ENCODE measurements around the gene KCNK3.

The KCNK3 gene

DNA sequence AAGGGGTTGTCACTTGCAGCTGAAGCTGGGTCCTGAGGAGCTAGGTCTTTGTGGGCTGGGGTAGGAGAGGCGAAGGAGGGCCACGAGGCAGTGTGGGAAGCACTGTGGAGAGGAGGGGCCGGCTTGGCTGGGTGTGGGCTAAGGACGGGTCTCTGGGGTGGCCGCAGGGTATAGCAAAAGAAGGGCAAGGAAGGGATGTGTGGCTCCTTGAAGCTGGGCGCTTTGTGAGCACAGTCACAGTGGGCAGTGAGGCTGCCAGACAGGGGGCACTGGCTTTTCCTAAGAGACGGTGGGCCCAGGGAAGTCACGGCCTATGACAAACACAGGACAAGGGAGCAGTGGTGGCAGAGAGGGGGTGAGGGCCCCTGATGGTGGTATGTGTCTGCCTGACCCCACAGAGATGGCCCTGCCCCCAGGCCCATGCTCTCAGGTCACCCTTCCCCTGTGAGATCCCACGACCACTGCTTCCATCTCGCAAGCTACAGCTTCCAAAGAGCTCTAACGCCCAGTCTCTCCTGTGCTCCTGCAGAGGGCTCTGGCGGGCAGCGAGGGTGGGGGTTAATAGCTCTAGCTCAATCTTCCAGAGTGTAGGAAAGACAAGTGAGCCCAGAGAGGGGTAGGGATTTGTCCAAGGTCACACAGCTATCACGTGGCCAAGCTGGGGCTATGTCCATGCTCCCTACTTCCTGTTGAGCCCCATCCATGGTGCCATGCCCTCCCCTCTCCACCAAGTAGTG is 32.4 kb downstream of the KCNK3 start:
- peaks cover 17% of the 10 kb centered on the region for H3K36me3 ChIP-seq
- H3K4me3 ChIP-seq (ENCODE audit: low read depth, low read length), result no peak overlapping the region
- no peaks in the 10 kb centered on the region for H3K27me3 ChIP-seq
- TF ChIP-seq, protein P1, sequence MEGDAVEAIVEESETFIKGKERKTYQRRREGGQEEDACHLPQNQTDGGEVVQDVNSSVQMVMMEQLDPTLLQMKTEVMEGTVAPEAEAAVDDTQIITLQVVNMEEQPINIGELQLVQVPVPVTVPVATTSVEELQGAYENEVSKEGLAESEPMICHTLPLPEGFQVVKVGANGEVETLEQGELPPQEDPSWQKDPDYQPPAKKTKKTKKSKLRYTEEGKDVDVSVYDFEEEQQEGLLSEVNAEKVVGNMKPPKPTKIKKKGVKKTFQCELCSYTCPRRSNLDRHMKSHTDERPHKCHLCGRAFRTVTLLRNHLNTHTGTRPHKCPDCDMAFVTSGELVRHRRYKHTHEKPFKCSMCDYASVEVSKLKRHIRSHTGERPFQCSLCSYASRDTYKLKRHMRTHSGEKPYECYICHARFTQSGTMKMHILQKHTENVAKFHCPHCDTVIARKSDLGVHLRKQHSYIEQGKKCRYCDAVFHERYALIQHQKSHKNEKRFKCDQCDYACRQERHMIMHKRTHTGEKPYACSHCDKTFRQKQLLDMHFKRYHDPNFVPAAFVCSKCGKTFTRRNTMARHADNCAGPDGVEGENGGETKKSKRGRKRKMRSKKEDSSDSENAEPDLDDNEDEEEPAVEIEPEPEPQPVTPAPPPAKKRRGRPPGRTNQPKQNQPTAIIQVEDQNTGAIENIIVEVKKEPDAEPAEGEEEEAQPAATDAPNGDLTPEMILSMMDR (IDR thresholded peaks at IDR 0.05; ENCODE audit: low read depth, low read length), result no peak
- DNase-seq, result no peak
- H3K9me3 ChIP-seq, result no peaks in the 10 kb centered on the region
- H3K4me1 ChIP-seq, result peaks cover 42% of the 10 kb centered on the region

DNA sequence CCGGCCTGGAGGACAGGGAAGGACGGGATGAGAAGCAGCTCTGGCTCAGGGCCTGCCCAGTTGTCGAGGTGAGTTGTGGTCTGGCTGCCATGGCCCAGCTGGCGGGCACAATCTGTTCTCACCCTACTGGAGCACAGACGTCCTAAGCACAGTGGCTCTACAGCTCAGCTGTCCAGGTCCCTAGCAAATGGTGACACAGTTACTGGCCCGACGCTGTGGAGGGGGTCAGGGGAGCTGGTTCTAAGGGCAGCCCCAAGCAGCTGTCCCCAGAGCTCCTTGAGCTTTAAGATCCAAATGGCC is 32.9 kb downstream of the KCNK3 start:
- DNase-seq, result no peak
- no peaks in the 10 kb centered on the region for H3K27me3 ChIP-seq
- peaks cover 38% of the 10 kb centered on the region for H3K4me1 ChIP-seq
- no peaks in the 10 kb centered on the region for H3K9me3 ChIP-seq
- TF ChIP-seq, protein P1 (IDR thresholded peaks at IDR 0.05; ENCODE audit: low read depth, low read length), result no peak
- H3K4me3 ChIP-seq (ENCODE audit: low read depth, low read length), result no peak overlapping the region
- H3K36me3 ChIP-seq, result peaks cover 19% of the 10 kb centered on the region

DNA sequence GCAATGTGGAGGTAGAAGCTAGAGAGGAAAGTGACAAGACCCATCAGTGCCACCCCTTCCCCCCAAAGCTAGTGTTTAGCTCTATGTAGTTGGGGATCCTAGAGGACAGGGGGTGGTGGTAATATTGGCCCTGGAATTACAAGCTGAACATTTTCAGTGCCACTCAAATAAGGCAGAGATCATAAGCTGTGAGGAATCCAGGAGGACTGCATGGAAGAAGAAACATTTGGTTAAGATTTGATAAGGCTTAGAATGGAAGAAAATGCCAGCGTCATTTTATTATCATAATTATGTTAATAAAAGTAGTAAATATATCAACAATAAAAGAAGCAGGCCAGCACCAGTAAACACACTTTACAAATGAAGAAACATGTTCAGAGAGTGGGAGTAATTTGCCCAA is 33.7 kb downstream of the KCNK3 start:
- TF ChIP-seq, protein P1 (IDR thresholded peaks at IDR 0.05; ENCODE audit: low read depth, low read length), result no peak
- peaks cover 30% of the 10 kb centered on the region for H3K4me1 ChIP-seq

DNA sequence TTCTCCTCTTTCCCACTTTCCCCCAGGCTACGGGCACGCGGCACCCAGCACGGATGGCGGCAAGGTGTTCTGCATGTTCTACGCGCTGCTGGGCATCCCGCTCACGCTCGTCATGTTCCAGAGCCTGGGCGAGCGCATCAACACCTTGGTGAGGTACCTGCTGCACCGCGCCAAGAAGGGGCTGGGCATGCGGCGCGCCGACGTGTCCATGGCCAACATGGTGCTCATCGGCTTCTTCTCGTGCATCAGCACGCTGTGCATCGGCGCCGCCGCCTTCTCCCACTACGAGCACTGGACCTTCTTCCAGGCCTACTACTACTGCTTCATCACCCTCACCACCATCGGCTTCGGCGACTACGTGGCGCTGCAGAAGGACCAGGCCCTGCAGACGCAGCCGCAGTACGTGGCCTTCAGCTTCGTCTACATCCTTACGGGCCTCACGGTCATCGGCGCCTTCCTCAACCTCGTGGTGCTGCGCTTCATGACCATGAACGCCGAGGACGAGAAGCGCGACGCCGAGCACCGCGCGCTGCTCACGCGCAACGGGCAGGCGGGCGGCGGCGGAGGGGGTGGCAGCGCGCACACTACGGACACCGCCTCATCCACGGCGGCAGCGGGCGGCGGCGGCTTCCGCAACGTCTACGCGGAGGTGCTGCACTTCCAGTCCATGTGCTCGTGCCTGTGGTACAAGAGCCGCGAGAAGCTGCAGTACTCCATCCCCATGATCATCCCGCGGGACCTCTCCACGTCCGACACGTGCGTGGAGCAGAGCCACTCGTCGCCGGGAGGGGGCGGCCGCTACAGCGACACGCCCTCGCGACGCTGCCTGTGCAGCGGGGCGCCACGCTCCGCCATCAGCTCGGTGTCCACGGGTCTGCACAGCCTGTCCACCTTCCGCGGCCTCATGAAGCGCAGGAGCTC is 35.4 kb downstream of the KCNK3 start:
- TF ChIP-seq, protein P1 (IDR thresholded peaks at IDR 0.05; ENCODE audit: low read depth, low read length), result no peak
- no peaks in the 10 kb centered on the region for H3K9me3 ChIP-seq
- H3K4me1 ChIP-seq, result peaks cover 15% of the 10 kb centered on the region
- peaks cover 19% of the 10 kb centered on the region for H3K36me3 ChIP-seq
- no peak for DNase-seq
- H3K4me3 ChIP-seq (ENCODE audit: low read depth, low read length), result no peak overlapping the region
- H3K27me3 ChIP-seq, result no peaks in the 10 kb centered on the region

More for the DNA sequence above, 33.7 kb downstream of the KCNK3 start:
- Histone ChIP-seq H3K4me3 (ENCODE audit: low read depth, low read length) (no peak overlapping the region), H3K36me3 (peaks cover 19% of the 10 kb centered on the region), H3K27me3 (no peaks in the 10 kb centered on the region), H3K9me3 (no peaks in the 10 kb centered on the region)
- no peak for DNase-seq

DNA sequence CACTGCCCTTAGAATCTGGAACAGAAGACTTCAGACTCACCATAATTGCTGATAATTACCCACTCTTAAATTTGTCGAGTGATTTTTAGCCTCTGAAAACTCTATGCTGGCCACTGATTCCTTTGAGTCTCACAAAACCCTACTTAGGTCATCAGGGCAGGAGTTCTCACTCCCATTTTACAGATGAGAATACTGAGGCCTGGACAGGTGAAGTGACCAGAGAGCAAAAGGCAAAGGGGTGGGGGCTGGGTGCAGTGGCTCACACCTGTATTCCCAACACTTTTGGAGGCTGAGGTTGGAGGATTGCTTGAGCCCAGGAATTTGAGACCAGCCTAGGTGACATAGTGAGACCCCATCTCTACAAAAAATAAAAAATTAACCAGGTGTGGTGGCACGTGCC is 36.8 kb downstream of the KCNK3 start:
- Histone ChIP-seq H3K4me3 (ENCODE audit: low read depth, low read length) (no peak overlapping the region), H3K9me3 (no peaks in the 10 kb centered on the region), H3K27me3 (no peaks in the 10 kb centered on the region), H3K36me3 (peaks cover 19% of the 10 kb centered on the region), H3K4me1 (peaks cover 3% of the 10 kb centered on the region; the same call in 1 of the 2 replicates)
- DNase-seq, result no peak
- TF ChIP-seq, protein P1 (IDR thresholded peaks at IDR 0.05; ENCODE audit: low read depth, low read length), result no peak
